Gastroesophageal sphincter (tissue), 4 donors: ENCODE data around the gene VAV3. TPM values are rescaled to one million over a fixed set of nuclear protein-coding genes. Genes with fewer than 3 reads are reported as not detected.

Experiments used
- ATAC-seq: fragments of 150-250 bp; one replicate; pipeline ENCODE4 v1.9.1; 2016; ENCODE audit warnings: mild to moderate bottlenecking, moderate library complexity
- H3K27ac ChIP-seq, 4 donors: fragments of 200-600 bp; sonication (generic) in 3 of 4; 1 replicate in 3 of 4; 2 replicates in 1 of 4; pipeline ENCODE4 v1.5.1; 2016 to 2019
- H3K27me3 ChIP-seq: fragments of 200-600 bp; sonication (generic); one replicate; pipeline ENCODE4 v1.5.1; 2019
- H3K36me3 ChIP-seq, 2 donors: fragments of 200-600 bp; sonication (generic); one replicate each; pipeline ENCODE4 v1.5.1; 2019; ENCODE audit warnings: control low read depth in 1 of 2
- H3K4me1 ChIP-seq, 3 donors: fragments of 200-600 bp; sonication (generic); 1 replicate in 2 of 3; 2 replicates in 1 of 3; pipeline ENCODE4 v1.5.1; 2016 to 2019; ENCODE audit warnings: control low read depth in 2 of 3
- H3K4me3 ChIP-seq, 2 donors: fragments of 200-600 bp; sonication (generic); one replicate each; pipeline ENCODE4 v1.5.1; 2019; ENCODE audit warnings: mild to moderate bottlenecking in 1 of 2, moderate library complexity in 1 of 2
- H3K9me3 ChIP-seq, 3 donors: fragments of 200-600 bp; sonication (generic); one replicate each; pipeline ENCODE4 v1.5.1; 2017 to 2019; ENCODE audit warnings: control low read depth in 2 of 3
- CTCF ChIP-seq, 4 experiments: fragments of 200-600 bp in 2 of 4; fragments of 450-650 bp in 2 of 4; sonication (generic) in 1 of 4; IDR thresholded peaks; one replicate each; pipeline ENCODE4 v1.5.1; 2017 to 2019; ENCODE audit warnings: antibody characterized with exemption in 4 of 4, mild to moderate bottlenecking in 2 of 4, moderate library complexity in 2 of 4
- EP300 ChIP-seq: sonication (generic); formaldehyde crosslinking; IDR thresholded peaks from one replicate; pipeline ENCODE4 v1.6.1; 2017; ENCODE audit warnings: antibody characterized with exemption, mild to moderate bottlenecking
- POLR2A ChIP-seq, 2 donors: fragments of 450-650 bp; IDR thresholded peaks; one replicate each; pipeline ENCODE4 v1.6.1; 2017; ENCODE audit warnings: antibody characterized with exemption in 2 of 2, mild to moderate bottlenecking in 2 of 2, moderate library complexity in 1 of 2
- POLR2AphosphoS5 ChIP-seq: sonication (generic); formaldehyde crosslinking; IDR thresholded peaks from one replicate; pipeline ENCODE4 v1.6.1; 2017; ENCODE audit warnings: antibody characterized with exemption
- WGBS, 2 donors: methylation state at CpG; one replicate each; pipeline ENCODE4 v1.1.5; 2018; ENCODE audit warnings: low coverage in 1 of 2; 5-methylcytosine and 5-hydroxymethylcytosine counted together
- total RNA-seq, 4 donors: library from RNA; depleted of rRNA; stranded (reverse); fragments of >200 nt; gene quantifications; one replicate each; pipeline ENCODE4 v1.1.0, GENCODE V29; 2016

Gene VAV3
- total RNA-seq, 4 donors from 2014 or later: 1.3 to 4.7 (median 2.9) TPM

- no peak for TF ChIP-seq POLR2AphosphoS5
- TF ChIP-seq EP300: no peak
- no peak for TF ChIP-seq POLR2A (IDR thresholded peaks at IDR 0.05)
- TF ChIP-seq CTCF (IDR thresholded peaks at IDR 0.05): no peak
- 31 to 41% methylated on average over 1 of the region's 1 CpG for WGBS, 2 donors
- no peaks in the 10 kb centered on the region for H3K9me3 ChIP-seq
Measured at GRCh38 chr1:107682467-107682866, 282.5 kb downstream of the VAV3 start.

GRCh38 chr1:107681001-107681479 lies 283.9 kb downstream of the VAV3 start:
- no peak for TF ChIP-seq EP300
- no peak for TF ChIP-seq POLR2AphosphoS5
- TF ChIP-seq CTCF (IDR thresholded peaks at IDR 0.05): no peak
- TF ChIP-seq POLR2A (IDR thresholded peaks at IDR 0.05): no peak
- H3K36me3 ChIP-seq: no peaks in the 10 kb centered on the region
- H3K4me1 ChIP-seq: peaks cover 0 to 30% (median 0%) of the 10 kb centered on the region in 3 donors
- no peaks in the 10 kb centered on the region for H3K27me3 ChIP-seq
- H3K27ac ChIP-seq: no peak overlapping the region
- ATAC-seq: no peak
- no peaks in the 10 kb centered on the region for H3K9me3 ChIP-seq
- no peak overlapping the region for H3K4me3 ChIP-seq
- WGBS, 2 donors: 34 to 58% methylated on average over 3 of the region's 3 CpGs

More at GRCh38 chr1:107682467-107682866, 282.5 kb downstream of the VAV3 start:
- ATAC-seq: no peak
- Histone ChIP-seq H3K36me3 (no peaks in the 10 kb centered on the region), H3K27me3 (no peaks in the 10 kb centered on the region), H3K4me1 (peaks cover 0 to 30% (median 0%) of the 10 kb centered on the region in 3 donors), H3K27ac (peak overlapping the region in 1 of 4 donors; percentile 21), H3K4me3 (no peak overlapping the region)

- Histone ChIP-seq H3K9me3 (no peaks in the 10 kb centered on the region), H3K27ac (no peak overlapping the region), H3K36me3 (no peaks in the 10 kb centered on the region), H3K4me1 (peaks cover 0 to 30% (median 0%) of the 10 kb centered on the region in 3 donors), H3K4me3 (no peak overlapping the region), H3K27me3 (no peaks in the 10 kb centered on the region)
- WGBS, 2 donors: 40 to 100% methylated on average over 1 to 4 of the region's 5 CpGs
- no peak for ATAC-seq
- TF ChIP-seq CTCF (IDR thresholded peaks at IDR 0.05) (no peak), POLR2A (IDR thresholded peaks at IDR 0.05) (no peak), POLR2AphosphoS5 (no peak), EP300 (no peak)
Measured at GRCh38 chr1:107680579-107680985, 284.4 kb downstream of the VAV3 start.

GRCh38 chr1:107679411-107679953 lies 285.5 kb downstream of the VAV3 start:
- Histone ChIP-seq H3K36me3 (no peaks in the 10 kb centered on the region), H3K9me3 (peaks cover 0 to 8% (median 0%) of the 10 kb centered on the region in 3 donors), H3K4me3 (no peak overlapping the region), H3K27me3 (no peaks in the 10 kb centered on the region), H3K27ac (no peak overlapping the region), H3K4me1 (peaks cover 0 to 30% (median 0%) of the 10 kb centered on the region in 3 donors)
- ATAC-seq: no peak
- TF ChIP-seq POLR2AphosphoS5 (no peak), EP300 (no peak), CTCF (IDR thresholded peaks at IDR 0.05) (no peak), POLR2A (IDR thresholded peaks at IDR 0.05) (no peak)
- WGBS, 2 donors: 52 to 74% methylated on average over 2 of the region's 2 CpGs

GRCh38 chr1:107678993-107679392 lies 286.0 kb downstream of the VAV3 start:
- H3K27me3 ChIP-seq: no peaks in the 10 kb centered on the region
- TF ChIP-seq EP300: no peak
- TF ChIP-seq POLR2A (IDR thresholded peaks at IDR 0.05): no peak
- TF ChIP-seq CTCF (IDR thresholded peaks at IDR 0.05): no peak
- TF ChIP-seq POLR2AphosphoS5: no peak
- no peak for ATAC-seq
- H3K4me1 ChIP-seq: peaks cover 0 to 30% (median 0%) of the 10 kb centered on the region in 3 donors
- no peak overlapping the region for H3K27ac ChIP-seq
- H3K4me3 ChIP-seq: no peak overlapping the region
- peaks cover 0 to 9% (median 0%) of the 10 kb centered on the region in 3 donors for H3K9me3 ChIP-seq
- H3K36me3 ChIP-seq: no peaks in the 10 kb centered on the region
- WGBS, 2 donors: 91 to 100% methylated on average over 2 of the region's 2 CpGs
